Esophagus muscularis mucosa (tissue), 3 donors: ENCODE results near the gene NECTIN2.

Experiments used
- POLR2A ChIP-seq: fragments of 450-650 bp; IDR thresholded peaks from one replicate; pipeline ENCODE4 v1.6.1; 2017; ENCODE audit warnings: antibody characterized with exemption, moderate library complexity, mild to moderate bottlenecking, low read depth
- POLR2AphosphoS5 ChIP-seq, 2 donors: sonication (generic); formaldehyde crosslinking; IDR thresholded peaks; one replicate each; pipeline ENCODE4 v1.6.1; 2017; ENCODE audit warnings: antibody characterized with exemption in 2 of 2
- TF ChIP-seq, protein P1 (sequence below), 3 experiments: fragments of 200-600 bp in 2 of 3; fragments of 450-650 bp in 1 of 3; sonication (generic) in 2 of 3; IDR thresholded peaks; one replicate each; pipeline ENCODE4 v1.5.1; 2017 to 2019; ENCODE audit warnings: antibody characterized with exemption in 3 of 3, mild to moderate bottlenecking in 2 of 3, moderate library complexity in 1 of 3

DNA sequence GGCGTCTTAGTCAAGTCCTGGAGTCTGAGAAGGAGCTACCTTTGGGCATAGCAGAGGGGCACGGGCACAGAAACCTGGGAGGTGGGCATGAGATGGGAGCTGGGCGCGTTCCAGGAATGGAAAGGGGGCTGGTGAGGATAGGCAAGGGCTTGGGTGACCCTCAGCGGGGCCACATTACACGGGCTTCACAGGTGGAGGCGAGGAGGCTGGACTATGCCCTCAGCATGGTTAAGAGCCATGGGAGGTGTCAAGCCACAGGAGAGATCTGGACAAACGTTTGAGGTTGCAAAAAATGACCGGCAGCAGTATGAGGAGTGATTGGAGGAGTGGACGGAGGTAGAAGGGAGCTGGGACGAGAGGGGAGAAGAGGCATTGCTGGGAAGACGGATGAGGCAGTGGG, 21.5 kb downstream of the NECTIN2 start:
- TF ChIP-seq, protein P1, sequence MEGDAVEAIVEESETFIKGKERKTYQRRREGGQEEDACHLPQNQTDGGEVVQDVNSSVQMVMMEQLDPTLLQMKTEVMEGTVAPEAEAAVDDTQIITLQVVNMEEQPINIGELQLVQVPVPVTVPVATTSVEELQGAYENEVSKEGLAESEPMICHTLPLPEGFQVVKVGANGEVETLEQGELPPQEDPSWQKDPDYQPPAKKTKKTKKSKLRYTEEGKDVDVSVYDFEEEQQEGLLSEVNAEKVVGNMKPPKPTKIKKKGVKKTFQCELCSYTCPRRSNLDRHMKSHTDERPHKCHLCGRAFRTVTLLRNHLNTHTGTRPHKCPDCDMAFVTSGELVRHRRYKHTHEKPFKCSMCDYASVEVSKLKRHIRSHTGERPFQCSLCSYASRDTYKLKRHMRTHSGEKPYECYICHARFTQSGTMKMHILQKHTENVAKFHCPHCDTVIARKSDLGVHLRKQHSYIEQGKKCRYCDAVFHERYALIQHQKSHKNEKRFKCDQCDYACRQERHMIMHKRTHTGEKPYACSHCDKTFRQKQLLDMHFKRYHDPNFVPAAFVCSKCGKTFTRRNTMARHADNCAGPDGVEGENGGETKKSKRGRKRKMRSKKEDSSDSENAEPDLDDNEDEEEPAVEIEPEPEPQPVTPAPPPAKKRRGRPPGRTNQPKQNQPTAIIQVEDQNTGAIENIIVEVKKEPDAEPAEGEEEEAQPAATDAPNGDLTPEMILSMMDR (IDR thresholded peaks at IDR 0.05) = no peak
- TF ChIP-seq POLR2AphosphoS5 (IDR thresholded peaks at IDR 0.05) = no peak
- no peak for TF ChIP-seq POLR2A
